ENCODE measurements around the gene IL32.

Gene IL32

GRCh38 chr16:3085868-3086595, 20.6 kb downstream of the IL32 start:
- no peak overlapping the region for H3K4me3 ChIP-seq (ENCODE audit: low read length)
- DNase-seq (ENCODE audit: low read depth), result no peak
- no peak for TF ChIP-seq CTCF (IDR thresholded peaks at IDR 0.05; ENCODE audit: insufficient read depth, low read depth, low read length, missing control alignments)

GRCh38 chr16:3086596-3087242, 21.3 kb downstream of the IL32 start:
- no peak for DNase-seq (ENCODE audit: low read depth)
- no peak overlapping the region for H3K4me3 ChIP-seq (ENCODE audit: low read length)

GRCh38 chr16:3087243-3088235, 22.1 kb downstream of the IL32 start:
- no peak for TF ChIP-seq CTCF (IDR thresholded peaks at IDR 0.05; ENCODE audit: insufficient read depth, low read depth, low read length, missing control alignments)
- DNase-seq (ENCODE audit: low read depth), result no peak
- no peak overlapping the region for H3K4me3 ChIP-seq (ENCODE audit: low read length)

More at GRCh38 chr16:3086596-3087242, 21.3 kb downstream of the IL32 start:
- no peak for TF ChIP-seq CTCF (IDR thresholded peaks at IDR 0.05; ENCODE audit: insufficient read depth, low read depth, low read length, missing control alignments)

GRCh38 chr16:3088450-3088849, 23.0 kb downstream of the IL32 start:
- DNase-seq (ENCODE audit: low read depth), result no peak
- no peak for TF ChIP-seq CTCF (IDR thresholded peaks at IDR 0.05; ENCODE audit: insufficient read depth, low read depth, low read length, missing control alignments)
- H3K4me3 ChIP-seq (ENCODE audit: low read length), result no peak overlapping the region

GRCh38 chr16:3088925-3089716, 23.7 kb downstream of the IL32 start:
- H3K4me3 ChIP-seq (ENCODE audit: low read length), result no peak overlapping the region
- DNase-seq (ENCODE audit: low read depth), result no peak
- TF ChIP-seq CTCF (IDR thresholded peaks at IDR 0.05; ENCODE audit: insufficient read depth, low read depth, low read length, missing control alignments), result no peak

Measured in epithelial cell of esophagus (primary cell).